PC-3 (cell line): ENCODE results near the gene TSEN54. TPM values are rescaled to one million over a fixed set of nuclear protein-coding genes. Genes with fewer than 3 reads are reported as not detected.
A peak's percentile ranks its signal among the peaks of the same experiment; 100 is the strongest.

Experiments
- ATAC-seq: fragments of 200-7000 bp; cut with Tn5 transposase; 2 replicates; pipeline ENCODE4 v1.9.1; 2020; ENCODE audit warnings: mild to moderate bottlenecking, moderate library complexity
- BruUV-seq: library from RNA; stranded (reverse); fragments of 400-500 nt; replicated peaks from 2 replicates; lab custom pipeline; 2021; lab: Mats Ljungman, UMichigan
- CTCF ChIA-PET: fragments of 300-600 bp; sonication (Branson Sonifier 250); formaldehyde crosslinking; loops from one replicate; lab custom pipeline; 2022; ENCODE audit warnings: antibody characterized with exemption; lab: Charles Lee
- POLR2A ChIA-PET: fragments of 300-600 bp; sonication (Branson Sonifier 250); formaldehyde crosslinking; loops from one replicate; lab custom pipeline; 2022; ENCODE audit warnings: antibody characterized with exemption; ENCODE audit not compliant: unreplicated experiment; lab: Charles Lee
- DNase-seq: peaks from one replicate; pipeline ENCODE4 v3.0.0-alpha.2; 2015
- H2AFZ ChIP-seq: fragments of 300-600 bp; sonication (generic); 2 replicates; pipeline ENCODE4 v1.6.0; 2016; ENCODE audit warnings: antibody characterized with exemption, low read length
- H3F3A ChIP-seq: fragments of 300-600 bp; sonication (generic); one replicate; pipeline ENCODE4 v1.6.0; 2017; ENCODE audit warnings: antibody characterized with exemption, low read length, control low read depth, mild to moderate bottlenecking; ENCODE audit not compliant: unreplicated experiment
- H3K27ac ChIP-seq: fragments of 300-600 bp; sonication (generic); 2 replicates; pipeline ENCODE4 v1.5.1; 2016; ENCODE audit warnings: mild to moderate bottlenecking, low read length
- H3K27me3 ChIP-seq: fragments of 300-600 bp; sonication (generic); 2 replicates; pipeline ENCODE4 v1.6.1; 2016; ENCODE audit warnings: low read length, mixed read lengths
- H3K36me3 ChIP-seq: fragments of 300-600 bp; sonication (generic); 2 replicates; pipeline ENCODE4 v1.6.1; 2016; ENCODE audit warnings: low read depth, mixed run types, low read length, mixed read lengths
- H3K4me1 ChIP-seq: fragments of 300-600 bp; sonication (generic); 2 replicates; pipeline ENCODE4 v1.5.1; 2016; ENCODE audit warnings: low read length; ENCODE audit not compliant: insufficient read depth
- H3K4me2 ChIP-seq: fragments of 300-600 bp; sonication (generic); 2 replicates; pipeline ENCODE4 v1.6.0; 2016; ENCODE audit warnings: low read length
- H3K4me3 ChIP-seq: fragments of 300-600 bp; sonication (generic); 2 replicates; pipeline ENCODE4 v1.5.1; 2016; ENCODE audit warnings: mild to moderate bottlenecking, low read length, mixed read lengths
- H3K79me2 ChIP-seq: fragments of 300-600 bp; sonication (generic); 2 replicates; pipeline ENCODE4 v1.6.1; 2017; ENCODE audit warnings: low read length, mixed read lengths
- H3K9ac ChIP-seq: fragments of 300-600 bp; sonication (generic); 2 replicates; pipeline ENCODE4 v1.6.0; 2016; ENCODE audit warnings: mild to moderate bottlenecking, low read length
- H3K9me2 ChIP-seq: fragments of 300-600 bp; sonication (generic); replicated peaks from 2 replicates; pipeline ENCODE4 v1.6.1; 2016; ENCODE audit warnings: mixed run types, low read length, mixed read lengths
- H3K9me3 ChIP-seq: fragments of 300-600 bp; sonication (generic); 2 replicates; pipeline ENCODE4 v1.6.1; 2016; ENCODE audit warnings: low read length, mixed read lengths
- H4K20me1 ChIP-seq: fragments of 300-600 bp; sonication (generic); 2 replicates; pipeline ENCODE4 v1.6.1; 2016; ENCODE audit warnings: low read length, mixed read lengths
- CTCF ChIP-seq: fragments of 300-600 bp; sonication (generic); conservative IDR thresholded peaks from 2 replicates; pipeline ENCODE4 v1.5.1; 2017; ENCODE audit warnings: antibody characterized with exemption, low read depth, mild to moderate bottlenecking, low read length
- EZH2 ChIP-seq: fragments of 300-600 bp; sonication (generic); IDR thresholded peaks from one replicate; pipeline ENCODE4 v1.6.1; 2017; ENCODE audit warnings: antibody characterized with exemption, mild to moderate bottlenecking, low read length; ENCODE audit not compliant: unreplicated experiment
- EZH2phosphoT487 ChIP-seq: fragments of 300-600 bp; sonication (generic); IDR thresholded peaks from 2 replicates; pipeline ENCODE4 v1.6.1; 2018; ENCODE audit warnings: mild to moderate bottlenecking, antibody characterized with exemption, low read length, borderline replicate concordance
- intact Hi-C: fragments of 100-400 bp; cut with micrococcal nuclease; formaldehyde crosslinking; loops from 2 replicates; pipeline ENCODE4 v1.9.0; 2023
- total RNA-seq: library from RNA; depleted of rRNA; stranded (reverse); fragments of >200 nt; gene quantifications from 2 replicates; pipeline ENCODE4 v1.2.3, GENCODE V29; 2014

Gene TSEN54
- total RNA-seq, 1 experiment from 2014 or later, result 61.6 TPM

- Histone ChIP-seq H3K4me1 (peaks cover 30% of the 10 kb centered on the region), H3K4me2 (peak overlapping the region; percentile 22; the same call in 1 of the 2 replicates), H4K20me1 (no peaks in the 10 kb centered on the region), H3K9me2 (no peaks in the 10 kb centered on the region), H3F3A (no peaks in the 10 kb centered on the region), H2AFZ (no peak overlapping the region), H3K79me2 (no peaks in the 10 kb centered on the region), H3K27ac (peak overlapping the region; percentile 11), H3K36me3 (no peaks in the 10 kb centered on the region; the same call in 1 of the 2 replicates), H3K9ac (no peak overlapping the region), H3K4me3 (no peak overlapping the region), H3K27me3 (no peaks in the 10 kb centered on the region), H3K9me3 (no peaks in the 10 kb centered on the region)
- no TSS peak for BruUV-seq
- ChIA-PET POLR2A (no interaction called here), CTCF (no interaction called here)
- peak; percentile 78 for DNase-seq
- TF ChIP-seq CTCF (no peak), EZH2 (no peak), EZH2phosphoT487 (no peak)
- ATAC-seq, result peak; percentile 51
- intact Hi-C loops, result no loop called here
Measured at GRCh38 chr17:75557075-75557851, 40.9 kb downstream of the TSEN54 start.

- intact Hi-C loops, result no loop called here
- Histone ChIP-seq H3K9ac (no peak overlapping the region), H3K27ac (peak overlapping the region; percentile 11; the same call in 1 of the 2 replicates)
Measured at GRCh38 chr17:75557852-75558665, 41.7 kb downstream of the TSEN54 start.

More at GRCh38 chr17:75557852-75558665, 41.7 kb downstream of the TSEN54 start:
- H3K36me3 ChIP-seq, result peaks cover 2% of the 10 kb centered on the region; the same call in 1 of the 2 replicates
- no peaks in the 10 kb centered on the region for H3K27me3 ChIP-seq
- ChIA-PET POLR2A (interaction anchor here (0.7 kb wide), 1 partner anchor 33 kb away, joined by 6 read pairs; the partner anchor contains the start of gene LLGL2), CTCF (no interaction called here)
- no peak overlapping the region for H2AFZ ChIP-seq
- DNase-seq (no peak), ATAC-seq (no peak)
- no peaks in the 10 kb centered on the region for H4K20me1 ChIP-seq
- no peak overlapping the region for H3K4me3 ChIP-seq
- BruUV-seq, result no TSS peak
- H3F3A ChIP-seq, result no peaks in the 10 kb centered on the region
- TF ChIP-seq EZH2phosphoT487 (no peak), EZH2 (no peak), CTCF (no peak)
- no peaks in the 10 kb centered on the region for H3K9me3 ChIP-seq
- H3K9me2 ChIP-seq, result no peaks in the 10 kb centered on the region
- 0 out of 2 replicates have a peak overlapping the region, but pooled peaks have one; percentile 22 for H3K4me2 ChIP-seq
- H3K4me1 ChIP-seq, result peaks cover 35% of the 10 kb centered on the region
- no peaks in the 10 kb centered on the region for H3K79me2 ChIP-seq
